Spleen (tissue), 7 donors: ENCODE results near the gene PMP22.

ENCODE experiments used
- CTCF ChIP-seq, 11 experiments: fragments of 200-600 bp in 7 of 11; fragments of 450-650 bp in 4 of 11; sonication (generic) in 4 of 11; IDR thresholded peaks in 8 of 11; conservative IDR thresholded peaks in 3 of 11; 1 replicate in 7 of 11; 2 replicates in 4 of 11; pipeline versions ENCODE4 v1.4.0 to v1.8.0; 2016 to 2021; ENCODE audit warnings: antibody characterized with exemption in 11 of 11, inconsistent platforms in 4 of 11, mild to moderate bottlenecking in 1 of 11
- POLR2AphosphoS5 ChIP-seq, 3 donors: sonication (generic); formaldehyde crosslinking; IDR thresholded peaks; one replicate each; pipeline ENCODE4 v1.5.1; 2017; ENCODE audit warnings: antibody characterized with exemption in 3 of 3
- donor health status: DM: no; HTN: no; CAD: no; lungs with moderate emphysema.
- donor health status: DM: no; HTN: no; CAD: no.
- donor health status: DM: no; HTN: no; CAD: no.

GRCh38 chr17:15238676-15239422, 26.3 kb downstream of the PMP22 start:
- TF ChIP-seq CTCF (IDR thresholded peaks at IDR 0.05 in 8 of 11, conservative IDR thresholded peaks at IDR 0.05 in 3 of 11) (no peak), POLR2AphosphoS5 (IDR thresholded peaks at IDR 0.05) (no peak)
